ENCODE measurements around the gene NFIA. TPM values are rescaled to one million over a fixed set of nuclear protein-coding genes. Genes with fewer than 3 reads are reported as not detected.

The NFIA gene
- total RNA-seq, 2 donors from 2014 or later, result 0.88 to 3.1 TPM

DNA sequence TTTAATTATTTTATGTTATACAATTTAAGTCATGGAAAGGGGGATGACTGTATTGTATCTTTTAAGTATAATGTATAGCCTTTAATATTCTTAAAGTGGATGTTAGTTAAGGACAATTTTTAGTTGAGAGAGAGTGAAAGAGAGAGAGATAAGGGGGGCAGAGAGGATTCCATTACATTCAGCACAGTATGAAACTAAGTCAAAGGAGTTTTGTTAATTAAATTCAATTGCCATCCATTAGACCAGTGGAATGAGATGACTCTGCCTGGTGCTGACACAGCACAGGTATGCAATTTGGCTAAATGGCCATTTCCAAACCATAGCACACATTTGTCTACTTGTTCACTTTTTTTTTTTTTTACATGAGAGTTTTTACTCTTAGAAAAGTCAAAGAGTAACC is 27.5 kb downstream of the NFIA start:
- ATAC-seq, result no peak
- no peak for DNase-seq (ENCODE audit: low spot score in 2 of 2)
- H3K9me3 Mint-ChIP-seq, result peaks cover 4 to 5% of the 10 kb centered on the region in 2 donors
- no peaks in the 10 kb centered on the region for H3K36me3 Mint-ChIP-seq
- H3K27ac Mint-ChIP-seq, result no peak overlapping the region

- DNase-seq (ENCODE audit: low spot score in 2 of 2), result no peak
- no peak for ATAC-seq
- Mint-ChIP-seq H3K27ac (no peak overlapping the region), H3K9me3 (peaks cover 4 to 5% of the 10 kb centered on the region in 2 donors), H3K36me3 (no peaks in the 10 kb centered on the region)
These were observed 28.2 kb downstream of the NFIA start for GRCh38 chr1:61110554-61110953.

DNA sequence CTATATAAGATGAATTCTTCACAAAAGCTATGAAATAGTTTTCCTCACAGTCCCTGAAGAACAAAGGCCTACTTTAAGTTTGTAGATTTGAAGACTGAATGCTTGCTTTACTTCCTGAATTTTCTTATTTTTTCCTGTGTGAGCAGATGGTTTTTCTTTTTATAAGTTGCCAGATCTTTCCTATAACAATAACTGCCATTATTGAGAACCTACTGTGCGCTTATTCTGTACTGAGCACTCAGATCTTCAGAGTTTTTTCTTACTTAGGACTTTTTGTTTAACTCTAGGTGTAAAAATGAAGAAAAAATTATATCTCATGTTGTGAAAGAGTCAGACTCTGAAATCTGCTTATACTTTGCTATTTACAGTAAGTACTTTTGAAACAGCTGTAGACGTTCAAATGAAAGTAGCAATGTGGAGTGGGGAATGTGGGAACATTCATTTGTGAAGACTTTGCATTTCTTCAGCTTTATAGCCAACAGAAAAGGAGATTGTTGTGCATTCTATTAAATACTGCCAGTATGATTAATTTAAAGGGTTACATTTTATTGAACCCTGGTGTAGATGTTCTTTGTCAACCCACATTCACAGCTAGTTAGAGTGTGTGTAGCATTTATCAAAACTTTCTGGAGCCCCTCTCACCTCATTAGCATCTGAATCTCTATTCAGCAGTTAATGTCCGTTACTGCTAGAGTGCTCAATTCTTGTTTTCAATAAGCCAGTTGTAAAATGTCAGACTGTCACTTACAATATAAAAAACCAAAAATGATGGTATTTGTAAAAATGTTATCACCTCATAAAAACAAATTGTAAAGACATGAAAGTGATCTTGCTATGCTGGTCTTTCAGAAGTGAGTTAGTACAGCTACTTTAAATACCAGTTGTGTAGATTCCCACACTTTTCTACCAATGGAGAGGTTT is 29.0 kb downstream of the NFIA start:
- ATAC-seq (no peak), DNase-seq (ENCODE audit: low spot score in 2 of 2) (no peak)
- Mint-ChIP-seq H3K27ac (no peak overlapping the region), H3K9me3 (peaks cover 4 to 5% of the 10 kb centered on the region in 2 donors), H3K36me3 (no peaks in the 10 kb centered on the region)

DNA sequence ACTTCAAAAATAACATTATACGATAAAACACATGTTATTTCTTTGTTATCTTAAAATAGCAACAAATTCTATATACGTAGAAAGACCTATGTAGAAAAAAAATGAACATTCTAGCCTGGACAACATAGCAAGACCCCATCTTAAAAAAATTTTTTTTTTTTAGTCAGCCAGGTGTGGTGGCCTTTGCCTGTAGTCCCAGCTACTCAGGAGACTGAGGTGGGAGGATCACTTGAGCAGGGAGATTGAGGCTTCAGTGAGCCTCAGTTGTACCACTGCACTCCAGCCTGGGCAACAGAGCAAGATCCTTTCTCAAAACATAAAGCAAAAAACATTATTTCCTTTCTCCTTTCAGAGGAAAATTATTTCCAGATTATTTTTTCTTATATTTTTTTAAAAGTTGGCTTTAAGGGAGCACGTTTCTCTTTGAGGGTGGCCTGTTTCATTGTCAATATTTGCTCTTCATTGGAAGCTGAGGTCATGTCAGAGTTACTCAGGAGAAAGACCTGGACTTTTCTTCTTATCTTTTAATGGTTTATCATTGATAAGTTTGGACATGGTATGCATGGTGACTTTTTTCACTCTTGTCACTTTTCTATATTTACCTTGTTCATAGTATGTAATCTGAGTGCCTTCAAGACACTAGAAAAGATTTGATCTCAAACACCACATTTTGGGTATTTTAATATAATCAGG is 32.0 kb downstream of the NFIA start:
- DNase-seq (ENCODE audit: low spot score in 2 of 2) (no peak), ATAC-seq (no peak)
- Mint-ChIP-seq H3K27ac (no peak overlapping the region), H3K36me3 (no peaks in the 10 kb centered on the region), H3K9me3 (peaks cover 4 to 5% of the 10 kb centered on the region in 2 donors)

- no peak for ATAC-seq
- Mint-ChIP-seq H3K36me3 (no peaks in the 10 kb centered on the region), H3K9me3 (peaks cover 4 to 5% of the 10 kb centered on the region in 2 donors), H3K27ac (no peak overlapping the region)
- DNase-seq (ENCODE audit: low spot score in 2 of 2), result no peak
These were observed 33.1 kb downstream of the NFIA start for GRCh38 chr1:61115436-61115835.

- DNase-seq (ENCODE audit: low spot score in 2 of 2) (no peak), ATAC-seq (no peak)
- Mint-ChIP-seq H3K36me3 (no peaks in the 10 kb centered on the region), H3K27ac (no peak overlapping the region), H3K9me3 (peaks cover 4 to 5% of the 10 kb centered on the region in 2 donors)
These were observed 34.1 kb downstream of the NFIA start for GRCh38 chr1:61116421-61116820.

DNA sequence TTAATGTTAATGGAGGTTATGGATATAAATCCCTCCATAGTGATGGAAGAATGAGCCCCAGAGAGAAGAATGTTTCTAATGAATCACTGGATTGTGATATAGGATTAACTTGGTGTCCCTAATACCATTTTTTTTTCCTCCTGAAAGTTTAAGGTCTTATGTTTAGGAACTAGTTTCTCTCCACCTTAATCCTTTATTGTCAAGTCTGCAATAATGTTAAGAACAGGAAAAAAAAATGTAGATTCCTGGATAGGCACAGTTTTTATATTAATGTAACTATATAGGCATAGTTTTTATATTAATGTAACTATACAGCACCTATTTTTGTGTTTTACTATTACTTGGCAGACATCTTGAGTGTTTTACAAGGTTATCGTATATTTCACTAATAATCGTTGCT is 34.9 kb downstream of the NFIA start:
- Mint-ChIP-seq H3K9me3 (peaks cover 4 to 5% of the 10 kb centered on the region in 2 donors), H3K36me3 (no peaks in the 10 kb centered on the region), H3K27ac (no peak overlapping the region)
- ATAC-seq, result no peak
- no peak for DNase-seq (ENCODE audit: low spot score in 2 of 2)

- no peaks in the 10 kb centered on the region for H3K9me3 Mint-ChIP-seq
- no peak overlapping the region for H3K27ac Mint-ChIP-seq
- H3K36me3 Mint-ChIP-seq, result no peaks in the 10 kb centered on the region
- ATAC-seq, result no peak
- no peak for DNase-seq (ENCODE audit: low spot score in 2 of 2)
These were observed 36.7 kb downstream of the NFIA start for GRCh38 chr1:61119085-61119484.

DNA sequence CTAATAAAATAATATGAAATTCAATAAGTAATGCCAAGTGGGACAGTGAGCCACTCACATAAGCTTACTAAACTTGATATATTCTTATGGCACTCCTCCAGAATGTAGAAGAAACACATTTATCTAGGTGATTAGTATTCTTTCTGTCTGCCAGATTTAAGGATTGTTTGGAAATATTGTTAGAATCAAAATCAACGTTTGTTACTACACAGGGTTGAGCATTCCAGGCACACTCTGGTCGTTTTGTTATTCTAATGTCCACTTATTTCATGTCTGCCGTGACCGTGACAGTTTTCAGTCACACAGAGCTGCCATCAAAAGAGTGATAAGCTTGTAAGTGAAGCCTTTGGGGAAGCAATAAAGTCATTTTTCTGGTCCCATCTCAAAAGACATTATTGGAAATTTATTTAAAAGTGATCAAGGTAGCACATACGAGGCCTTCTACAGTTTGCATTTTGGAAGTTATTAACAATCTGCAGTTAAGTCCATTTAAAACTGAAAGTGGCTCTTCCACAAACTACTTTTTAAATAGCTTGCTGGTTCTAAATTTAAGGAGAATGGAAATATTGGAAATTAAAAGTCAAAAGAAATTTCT is 38.0 kb downstream of the NFIA start:
- Mint-ChIP-seq H3K36me3 (no peaks in the 10 kb centered on the region), H3K9me3 (no peaks in the 10 kb centered on the region), H3K27ac (no peak overlapping the region)
- DNase-seq (ENCODE audit: low spot score in 2 of 2), result no peak
- no peak for ATAC-seq

DNA sequence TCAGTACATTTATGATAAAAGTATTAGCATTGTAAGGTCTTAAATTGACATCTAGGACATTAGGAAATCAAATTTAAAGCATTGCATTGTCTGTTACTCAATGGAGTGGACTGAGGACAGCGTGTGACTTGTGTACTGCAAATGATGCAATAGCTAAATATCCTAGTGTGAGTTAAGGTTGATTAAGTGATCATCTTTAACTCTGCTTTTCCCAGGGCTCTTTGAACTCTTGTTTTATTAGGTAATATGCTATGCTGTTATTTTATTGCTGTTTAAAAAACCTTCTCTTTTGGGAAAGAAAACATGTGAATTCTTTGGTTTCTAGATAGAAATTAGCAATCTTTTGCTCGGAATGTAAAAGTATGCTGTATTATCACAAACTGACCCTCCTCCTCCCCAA is 38.6 kb downstream of the NFIA start:
- DNase-seq (ENCODE audit: low spot score in 2 of 2), result no peak
- no peaks in the 10 kb centered on the region for H3K9me3 Mint-ChIP-seq
- ATAC-seq, result no peak

GRCh38 chr1:61121631-61122030 is 39.3 kb downstream of the NFIA start:
- Mint-ChIP-seq H3K36me3 (no peaks in the 10 kb centered on the region), H3K9me3 (no peaks in the 10 kb centered on the region), H3K27ac (no peak overlapping the region)
- no peak for DNase-seq (ENCODE audit: low spot score in 2 of 2)
- ATAC-seq, result no peak

More for the DNA sequence above, 38.6 kb downstream of the NFIA start:
- Mint-ChIP-seq H3K27ac (no peak overlapping the region), H3K36me3 (no peaks in the 10 kb centered on the region)

DNA sequence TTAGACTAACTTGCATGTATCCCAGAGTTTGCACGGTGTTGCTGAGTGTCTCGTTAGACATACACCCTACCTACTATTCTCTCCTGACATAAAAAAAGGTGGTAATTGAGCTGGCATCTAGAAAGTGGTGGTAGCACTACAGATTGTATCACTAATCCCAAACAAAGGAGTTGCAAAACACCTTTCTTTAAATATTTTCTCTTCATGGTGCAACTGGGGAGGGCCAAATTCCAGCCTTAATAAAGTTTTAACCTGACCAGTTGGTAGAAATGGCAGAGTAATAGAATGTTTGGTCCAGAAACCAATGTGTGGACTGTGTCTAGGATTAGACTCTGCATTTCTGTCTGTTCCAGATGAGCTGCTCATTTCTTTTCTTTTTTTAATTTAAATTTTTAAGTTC is 40.0 kb downstream of the NFIA start:
- no peaks in the 10 kb centered on the region for H3K36me3 Mint-ChIP-seq
- no peak for ATAC-seq
- H3K27ac Mint-ChIP-seq, result no peak overlapping the region
- no peak for DNase-seq (ENCODE audit: low spot score in 2 of 2)
- H3K9me3 Mint-ChIP-seq, result no peaks in the 10 kb centered on the region

GRCh38 chr1:61123326-61123725 is 41.0 kb downstream of the NFIA start:
- ATAC-seq, result no peak

GRCh38 chr1:61124078-61124477 is 41.7 kb downstream of the NFIA start:
- ATAC-seq (peak; percentile 26 to 62), DNase-seq (ENCODE audit: low spot score in 2 of 2) (no peak)
- H3K27ac Mint-ChIP-seq, result no peak overlapping the region
- no peaks in the 10 kb centered on the region for H3K36me3 Mint-ChIP-seq
- H3K9me3 Mint-ChIP-seq, result no peaks in the 10 kb centered on the region

More at GRCh38 chr1:61123326-61123725, 41.0 kb downstream of the NFIA start:
- Mint-ChIP-seq H3K9me3 (no peaks in the 10 kb centered on the region), H3K36me3 (no peaks in the 10 kb centered on the region), H3K27ac (no peak overlapping the region)
- DNase-seq (ENCODE audit: low spot score in 2 of 2), result no peak

DNA sequence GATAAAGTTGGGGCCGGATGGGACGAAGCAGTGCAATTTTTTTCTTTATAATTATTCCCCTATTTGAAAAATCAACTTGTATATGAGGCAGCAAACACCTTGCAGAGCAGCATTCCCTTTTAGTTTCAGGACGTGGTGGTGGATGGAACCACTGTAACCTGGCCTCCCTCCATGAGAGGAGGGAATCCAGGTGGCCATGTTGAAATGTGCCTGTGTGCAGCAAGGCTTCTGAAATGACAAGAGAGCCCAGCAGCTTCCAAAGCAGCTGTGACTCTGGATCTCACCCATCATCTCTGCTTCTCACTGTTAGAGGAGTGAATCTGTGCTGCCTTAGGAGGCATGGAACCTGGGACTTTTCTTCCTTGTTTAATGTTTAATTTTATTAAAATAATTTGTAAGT is 42.3 kb downstream of the NFIA start:
- no peaks in the 10 kb centered on the region for H3K36me3 Mint-ChIP-seq
- no peak overlapping the region for H3K27ac Mint-ChIP-seq
- no peaks in the 10 kb centered on the region for H3K9me3 Mint-ChIP-seq
- no peak for ATAC-seq
- DNase-seq (ENCODE audit: low spot score in 2 of 2), result no peak

DNA sequence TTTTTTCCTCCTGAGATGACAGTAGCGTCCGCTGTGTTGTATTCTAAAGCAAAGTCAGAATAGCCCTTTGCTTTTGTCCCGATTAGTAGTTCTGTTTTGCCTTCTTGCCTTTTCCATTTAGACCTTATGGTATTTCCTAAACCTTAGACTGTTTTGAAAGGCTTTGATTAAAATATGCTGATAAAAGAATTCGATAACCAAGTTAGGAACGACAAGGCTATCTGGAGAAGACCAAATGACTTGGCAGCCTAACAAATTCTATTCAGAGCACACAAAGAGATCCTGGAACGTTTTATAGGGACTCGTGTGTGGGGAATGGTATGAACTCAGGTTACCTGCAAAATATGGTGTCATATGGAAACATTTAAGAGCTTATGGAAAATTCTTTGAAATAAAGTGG is 42.9 kb downstream of the NFIA start:
- no peak overlapping the region for H3K27ac Mint-ChIP-seq
- ATAC-seq (no peak), DNase-seq (ENCODE audit: low spot score in 2 of 2) (no peak)
- H3K36me3 Mint-ChIP-seq, result no peaks in the 10 kb centered on the region
- H3K9me3 Mint-ChIP-seq, result no peaks in the 10 kb centered on the region

DNA sequence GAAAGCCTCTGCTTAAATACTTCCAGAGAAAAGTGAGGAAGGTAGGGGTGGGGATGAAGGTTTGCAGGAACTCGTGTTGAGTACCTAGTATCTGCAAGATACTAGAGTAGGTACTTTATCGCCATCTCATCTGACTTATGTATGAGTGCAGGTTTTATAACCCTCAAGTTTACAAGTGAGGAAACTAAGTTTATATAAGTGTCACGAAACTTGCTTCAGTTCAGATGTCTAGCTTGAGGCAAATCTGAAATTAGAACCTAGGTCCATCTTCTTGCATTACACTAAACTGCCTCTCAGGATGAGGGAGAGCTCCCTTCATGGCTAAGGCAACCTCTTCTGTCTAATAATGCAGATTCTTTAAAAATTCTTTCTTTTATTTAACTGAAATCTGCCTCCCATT is 43.5 kb downstream of the NFIA start:
- Mint-ChIP-seq H3K36me3 (no peaks in the 10 kb centered on the region), H3K27ac (no peak overlapping the region), H3K9me3 (no peaks in the 10 kb centered on the region)
- DNase-seq (ENCODE audit: low spot score in 2 of 2) (no peak), ATAC-seq (no peak)
